GM12874 (cell line): ENCODE results near the gene GALNT18.

Source experiments
- CTCF ChIP-seq: IDR thresholded peaks from 2 replicates; pipeline ENCODE4 v1.5.1; 2011; ENCODE audit warnings: low read depth, mild to moderate bottlenecking, control low read depth, low read length, moderate library complexity; ENCODE audit not compliant: insufficient read depth

Gene GALNT18

GRCh38 chr11:11525283-11525682 lies 96.5 kb downstream of the GALNT18 start:
- TF ChIP-seq CTCF: no peak

- no peak for TF ChIP-seq CTCF
Measured at GRCh38 chr11:11524436-11525061, 97.3 kb downstream of the GALNT18 start.

- TF ChIP-seq CTCF: no peak
Measured at GRCh38 chr11:11522591-11522990, 99.2 kb downstream of the GALNT18 start.

GRCh38 chr11:11521306-11522002 lies 100.4 kb downstream of the GALNT18 start:
- TF ChIP-seq CTCF: no peak

GRCh38 chr11:11520231-11521015 lies 101.4 kb downstream of the GALNT18 start:
- no peak for TF ChIP-seq CTCF

GRCh38 chr11:11519184-11519583 lies 102.6 kb downstream of the GALNT18 start:
- TF ChIP-seq CTCF: no peak

- TF ChIP-seq CTCF: no peak
Measured at GRCh38 chr11:11514246-11514645, 107.6 kb downstream of the GALNT18 start.
